Neural progenitor cell (in vitro differentiated cells): ENCODE results near the gene BEND6. TPM values are rescaled to one million over a fixed set of nuclear protein-coding genes. Genes with fewer than 3 reads are reported as not detected.

Experiments used
- DNase-seq: peaks from one replicate; pipeline ENCODE4 v3.0.0-alpha.2; 2016; ENCODE audit warnings: low spot score
- H2AFZ ChIP-seq: fragments of 200-600 bp; sonication (generic); replicated peaks from 2 replicates; pipeline ENCODE4 v1.6.1; 2016; ENCODE audit warnings: antibody characterized with exemption
- H3F3A ChIP-seq: fragments of 200-600 bp; sonication (generic); 2 replicates; pipeline ENCODE4 v1.6.1; 2016; ENCODE audit warnings: antibody characterized with exemption, low read depth
- H3K27ac ChIP-seq: fragments of 200-600 bp; sonication (generic); 2 replicates; pipeline ENCODE4 v1.5.1; 2016; ENCODE audit warnings: mild to moderate bottlenecking
- H3K27me3 ChIP-seq: fragments of 200-600 bp; sonication (generic); 2 replicates; pipeline ENCODE4 v1.6.1; 2016; ENCODE audit warnings: mild to moderate bottlenecking, moderate library complexity
- H3K36me3 ChIP-seq: fragments of 200-600 bp; sonication (generic); 2 replicates; pipeline ENCODE4 v1.5.1; 2016
- H3K4me1 ChIP-seq: fragments of 200-600 bp; sonication (generic); 2 replicates; pipeline ENCODE4 v1.6.1; 2016; ENCODE audit warnings: mixed run types
- H3K4me2 ChIP-seq: fragments of 200-600 bp; sonication (generic); 2 replicates; pipeline ENCODE4 v1.6.1; 2016
- H3K4me3 ChIP-seq: fragments of 200-600 bp; sonication (generic); 2 replicates; pipeline ENCODE4 v1.5.1; 2016
- H3K79me2 ChIP-seq: fragments of 200-600 bp; sonication (generic); 2 replicates; pipeline ENCODE4 v1.6.1; 2016; ENCODE audit warnings: low read depth
- H3K9ac ChIP-seq: fragments of 200-600 bp; sonication (generic); 2 replicates; pipeline ENCODE4 v1.6.1; 2016
- H3K9me3 ChIP-seq: fragments of 200-600 bp; sonication (generic); 2 replicates; pipeline ENCODE4 v1.5.1; 2016; ENCODE audit warnings: low read depth
- H4K20me1 ChIP-seq: fragments of 200-600 bp; sonication (generic); 2 replicates; pipeline ENCODE4 v1.6.1; 2016; ENCODE audit warnings: low read depth
- H3K27ac Mint-ChIP-seq: 3 replicates; pipeline ENCODE4 v1.8.0; 2021; ENCODE audit warnings: mixed read lengths
- H3K27me3 Mint-ChIP-seq: 2 replicates; pipeline ENCODE4 v1.8.0; 2022; ENCODE audit warnings: low read depth, mild to moderate bottlenecking, inconsistent platforms, moderate library complexity, mixed read lengths; ENCODE audit not compliant: insufficient read depth
- H3K36me3 Mint-ChIP-seq: 3 replicates; pipeline ENCODE4 v1.8.0; 2021; ENCODE audit warnings: mixed read lengths
- H3K4me1 Mint-ChIP-seq: 3 replicates; pipeline ENCODE4 v1.8.0; 2021; ENCODE audit warnings: mixed read lengths
- H3K4me3 Mint-ChIP-seq: 3 replicates; pipeline ENCODE4 v1.8.0; 2021; ENCODE audit warnings: mild to moderate bottlenecking, moderate library complexity, mixed read lengths
- H3K9me3 Mint-ChIP-seq: 3 replicates; pipeline ENCODE4 v1.8.0; 2020; ENCODE audit warnings: mixed read lengths
- CTCF ChIP-seq: fragments of 200-600 bp; sonication (generic); IDR thresholded peaks from 2 replicates; pipeline ENCODE4 v1.5.1; 2017; ENCODE audit warnings: antibody characterized with exemption, mild to moderate bottlenecking
- EZH2 ChIP-seq: fragments of 200-600 bp; sonication (generic); IDR thresholded peaks from 2 replicates; pipeline ENCODE4 v1.6.1; 2017; ENCODE audit warnings: antibody characterized with exemption, mild to moderate bottlenecking, moderate library complexity
- EZH2phosphoT487 ChIP-seq: fragments of 200-600 bp; sonication (generic); IDR thresholded peaks from 2 replicates; pipeline ENCODE4 v1.6.1; 2017; ENCODE audit warnings: antibody characterized with exemption
- small RNA-seq: library from RNA; depleted of rRNA; stranded (forward); fragments of <200 nt; gene quantifications from one replicate; pipeline ENCODE3, GENCODE V24; 2015
- total RNA-seq: library from RNA; depleted of rRNA; stranded (reverse); fragments of >200 nt; gene quantifications from 2 replicates; pipeline ENCODE4 v1.2.3, GENCODE V29; 2015; ENCODE audit warnings: low replicate concordance

The BEND6 gene
- total RNA-seq, 1 donor from 2014 or later, result 2.4 TPM

- H3K4me3 ChIP-seq, result no peak overlapping the region
- no peak overlapping the region for H3K9ac ChIP-seq
- no peak overlapping the region for H3K27ac ChIP-seq
- H3K27ac Mint-ChIP-seq, result no peak overlapping the region
- H3K9me3 Mint-ChIP-seq, result no peaks in the 10 kb centered on the region
- H3K79me2 ChIP-seq, result no peaks in the 10 kb centered on the region
- no peak overlapping the region for H2AFZ ChIP-seq
- no peaks in the 10 kb centered on the region for H3K27me3 Mint-ChIP-seq
- H3K9me3 ChIP-seq, result no peaks in the 10 kb centered on the region
- TF ChIP-seq CTCF (no peak), EZH2phosphoT487 (no peak), EZH2 (no peak)
- no peak overlapping the region for H3K4me2 ChIP-seq
- DNase-seq, result no peak
- no peak overlapping the region for H3K4me3 Mint-ChIP-seq
- peaks cover 7% of the 10 kb centered on the region for H3K36me3 Mint-ChIP-seq
- H4K20me1 ChIP-seq, result no peaks in the 10 kb centered on the region
- peaks cover 3% of the 10 kb centered on the region for H3K4me1 Mint-ChIP-seq
- H3K27me3 ChIP-seq, result no peaks in the 10 kb centered on the region
- peaks cover 24% of the 10 kb centered on the region for H3F3A ChIP-seq
- H3K4me1 ChIP-seq, result peaks cover 27% of the 10 kb centered on the region
- H3K36me3 ChIP-seq, result no peaks in the 10 kb centered on the region
Observed at GRCh38 chr6:57072108-57072507, 117.2 kb downstream of the BEND6 start.

GRCh38 chr6:57074383-57074782, 119.5 kb downstream of the BEND6 start:
- peaks cover 23% of the 10 kb centered on the region for H3K4me1 ChIP-seq
- no peaks in the 10 kb centered on the region for H3K9me3 ChIP-seq
- H3K4me2 ChIP-seq, result peak overlapping the region; percentile 20
- no peaks in the 10 kb centered on the region for H3K79me2 ChIP-seq
- no peaks in the 10 kb centered on the region for H3K36me3 ChIP-seq
- no peak overlapping the region for H3K4me3 ChIP-seq
- Mint-ChIP-seq H3K27ac (no peak overlapping the region), H3K36me3 (peaks cover 10% of the 10 kb centered on the region), H3K9me3 (peaks cover 3% of the 10 kb centered on the region), H3K4me3 (no peak overlapping the region), H3K27me3 (peaks cover 2% of the 10 kb centered on the region), H3K4me1 (peaks cover 3% of the 10 kb centered on the region)
- no peak overlapping the region for H2AFZ ChIP-seq
- no peak overlapping the region for H3K9ac ChIP-seq
- DNase-seq, result no peak
- no peak for TF ChIP-seq EZH2
- no peak for TF ChIP-seq CTCF
- TF ChIP-seq EZH2phosphoT487, result no peak
- no peaks in the 10 kb centered on the region for H4K20me1 ChIP-seq
- peaks cover 22% of the 10 kb centered on the region for H3F3A ChIP-seq
- H3K27ac ChIP-seq, result no peak overlapping the region
- no peaks in the 10 kb centered on the region for H3K27me3 ChIP-seq

- no peak for DNase-seq
- peaks cover 10% of the 10 kb centered on the region for H3K36me3 Mint-ChIP-seq
- H2AFZ ChIP-seq, result no peak overlapping the region
- no peak overlapping the region for H3K4me2 ChIP-seq
- TF ChIP-seq CTCF, result no peak
- TF ChIP-seq EZH2phosphoT487, result no peak
- no peak for TF ChIP-seq EZH2
- H3F3A ChIP-seq, result peaks cover 17% of the 10 kb centered on the region
- H3K4me1 ChIP-seq, result peaks cover 16% of the 10 kb centered on the region
- no peak overlapping the region for H3K27ac ChIP-seq
- no peak overlapping the region for H3K4me3 ChIP-seq
- H3K4me3 Mint-ChIP-seq, result no peak overlapping the region
- no peaks in the 10 kb centered on the region for H3K27me3 ChIP-seq
- H3K4me1 Mint-ChIP-seq, result no peaks in the 10 kb centered on the region
- no peak overlapping the region for H3K27ac Mint-ChIP-seq
- no peak overlapping the region for H3K9ac ChIP-seq
- peaks cover 2% of the 10 kb centered on the region for H3K27me3 Mint-ChIP-seq
- H3K79me2 ChIP-seq, result no peaks in the 10 kb centered on the region
- H3K9me3 ChIP-seq, result no peaks in the 10 kb centered on the region
- no peaks in the 10 kb centered on the region for H3K36me3 ChIP-seq
- peaks cover 4% of the 10 kb centered on the region for H3K9me3 Mint-ChIP-seq
- H4K20me1 ChIP-seq, result no peaks in the 10 kb centered on the region
Observed at GRCh38 chr6:57075092-57075491, 120.2 kb downstream of the BEND6 start.

Small RNA genes within 50 kb of the gene (small RNA-seq; reads per million reads assigned to genes)
- gene FTH1P15 (not detected), gene RNU6-626P (not detected)

Other genes with a start within 250 kb of the BEND6 start
- 45.9 and 88.1 TPM in 2 replicates for gene KIAA1586, start 91.6 kb downstream of the BEND6 start, total RNA-seq
- 93.4 and 126 TPM in 2 replicates for gene ZNF451, start 135.1 kb downstream of the BEND6 start, total RNA-seq
- gene BAG2, start 217.2 kb downstream of the BEND6 start, total RNA-seq, result 0.84 and 1.5 TPM in 2 replicates